LHCN-M2 (cell line): ENCODE data around the gene STPG3. TPM values are rescaled to one million over a fixed set of nuclear protein-coding genes. Genes with fewer than 3 reads are reported as not detected.
A peak's percentile ranks its signal among the peaks of the same experiment; 100 is the strongest.

Experiments used
- DNase-seq: peaks from one replicate; pipeline ENCODE4 v3.0.0-alpha.2; 2012; ENCODE audit warnings: low read depth
- polyA plus RNA-seq: library from polyadenylated mRNA; unstranded; fragments of >200 nt; gene quantifications from one replicate; pipeline ENCODE4 v1.2.1, GENCODE V29; 2012; ENCODE audit warnings: missing spikeins
- total RNA-seq: library from RNA; depleted of rRNA; stranded (reverse); fragments of >200 nt; gene quantifications from 2 replicates; pipeline ENCODE4 v1.2.3, GENCODE V29; 2014; rRNA removed

The STPG3 gene
- total RNA-seq = not detected in 2 replicates
- not detected for polyA plus RNA-seq

GRCh38 chr9:137251194-137251461 is at the start of gene STPG3:
Gene STPG3 (plus strand): TSS chr9:137251286. CDS start chr9:137251287, 1 bp downstream.
- DNase-seq = no peak

- DNase-seq = no peak
These were observed 48.1 kb upstream of the STPG3 start for GRCh38 chr9:137202966-137203365.

GRCh38 chr9:137204731-137205125 is 46.4 kb upstream of the STPG3 start:
- no peak for DNase-seq

GRCh38 chr9:137205126-137206069 is 45.7 kb upstream of the STPG3 start, which contains the start of the genes NDOR1 and TMEM203:
Gene NDOR1 (plus strand): TSS chr9:137205700. CDS start chr9:137205778, 78 bp downstream.
Gene TMEM203 (minus strand): TSS chr9:137205648. CDS start chr9:137205414, 234 bp downstream.
- peak; percentile 82 for DNase-seq

GRCh38 chr9:137206602-137207001 is 44.5 kb upstream of the STPG3 start:
- DNase-seq = no peak

- no peak for DNase-seq
These were observed 39.6 kb upstream of the STPG3 start for GRCh38 chr9:137211532-137211931.

GRCh38 chr9:137212520-137212919 is 38.6 kb upstream of the STPG3 start:
- DNase-seq = no peak

- DNase-seq = no peak
These were observed 37.7 kb upstream of the STPG3 start for GRCh38 chr9:137213160-137214060.

- no peak for DNase-seq
These were observed 36.5 kb upstream of the STPG3 start for GRCh38 chr9:137214620-137215019.

GRCh38 chr9:137215196-137215986 is 35.7 kb upstream of the STPG3 start:
- no peak for DNase-seq

- DNase-seq = no peak
These were observed 34.7 kb upstream of the STPG3 start for GRCh38 chr9:137216188-137216965.

GRCh38 chr9:137217276-137218211 is 33.5 kb upstream of the STPG3 start:
- DNase-seq = no peak

GRCh38 chr9:137218212-137218753 is 32.8 kb upstream of the STPG3 start:
- DNase-seq = no peak

GRCh38 chr9:137218754-137219271 is 32.3 kb upstream of the STPG3 start:
- DNase-seq = peak; percentile 59

- DNase-seq = no peak
These were observed 31.2 kb upstream of the STPG3 start for GRCh38 chr9:137219757-137220316.

GRCh38 chr9:137220317-137221094 is 30.6 kb upstream of the STPG3 start:
- DNase-seq = no peak

GRCh38 chr9:137221095-137221505 is 30.0 kb upstream of the STPG3 start:
- DNase-seq = no peak
